ENCODE measurements around the gene PLEKHB2. TPM values are rescaled to one million over a fixed set of nuclear protein-coding genes. Genes with fewer than 3 reads are reported as not detected.

Gene PLEKHB2
- total RNA-seq, 1 experiment from 2014 or later: 55.9 TPM

- H4K5ac ChIP-seq (ENCODE audit: insufficient read length, low read depth, low read length): no peak overlapping the region
- Mint-ChIP-seq H3K36me3 (ENCODE audit: insufficient read depth in 1 of 3, low read depth in 3 of 3) (peaks cover 30 to 41% (median 37%) of the 10 kb centered on the region in 3 experiments), H3K27ac (peak overlapping the region; percentile 5 to 50 (median 12); a peak in 4 of 7 replicates), H3K4me3 (no peak overlapping the region; a peak in 1 of 5 replicates), H3K9me3 (no peaks in the 10 kb centered on the region; a peak in 1 of 5 replicates), H3K27me3 (ENCODE audit: low read depth) (no peaks in the 10 kb centered on the region; the same call in 1 of the 2 replicates), H3K4me1 (peaks cover 6 to 8% of the 10 kb centered on the region in 2 experiments; a peak in 3 of 4 replicates)
- no peaks in the 10 kb centered on the region for H3K23me2 ChIP-seq (ENCODE audit: insufficient read length, low read depth, low read length, poor library complexity, severe bottlenecking)
- H2BK120ac ChIP-seq (ENCODE audit: low read depth, low read length, poor library complexity, severe bottlenecking): no peak overlapping the region
- no peak overlapping the region for H3K4ac ChIP-seq (ENCODE audit: low read depth, low read length)
- no peak overlapping the region for H3K18ac ChIP-seq (ENCODE audit: insufficient read length, low read depth, low read length)
- H3K4me2 ChIP-seq (ENCODE audit: insufficient read depth, insufficient read length, low read length): no peak overlapping the region
- H2AFZ ChIP-seq (ENCODE audit: low read length): no peak overlapping the region
- H3K27me3 ChIP-seq (ENCODE audit: insufficient read depth, low read length): no peaks in the 10 kb centered on the region
- H2BK12ac ChIP-seq (ENCODE audit: insufficient read length, low read depth, low read length): no peak overlapping the region
- H4K91ac ChIP-seq (ENCODE audit: insufficient read length, low read depth, low read length): no peak overlapping the region
- WGBS (ENCODE audit: extremely low coverage, insufficient read length, low lambda C conversion rate): no CpG with 5 or more reads among the region's 12 CpGs
- no peak overlapping the region for H3K23ac ChIP-seq (ENCODE audit: insufficient read length, low read depth, low read length)
- no peak overlapping the region for H3K56ac ChIP-seq (ENCODE audit: insufficient read length, low read depth, low read length)
- peaks cover 3% of the 10 kb centered on the region for H3K79me1 ChIP-seq (ENCODE audit: insufficient read depth, low read depth, low read length, poor library complexity, severe bottlenecking)
- no peak overlapping the region for H3K27ac ChIP-seq (ENCODE audit: insufficient read length, low read depth, low read length)
- no peak overlapping the region for H3K14ac ChIP-seq (ENCODE audit: insufficient read depth, low read length)
- DNase-seq: no peak
- H3K9ac ChIP-seq (ENCODE audit: extremely low read depth, insufficient read length, low read length): no peak overlapping the region
- peaks cover 19% of the 10 kb centered on the region; the same call in 1 of the 2 replicates for H3K79me2 ChIP-seq (ENCODE audit: insufficient read depth, low read length)
- no peak for TF ChIP-seq CTCF (conservative IDR thresholded peaks at IDR 0.05)
- H3K9me3 ChIP-seq (ENCODE audit: control insufficient read depth, low read depth, low read length): no peaks in the 10 kb centered on the region
- no peak overlapping the region for H2BK20ac ChIP-seq (ENCODE audit: low read depth, low read length, poor library complexity, severe bottlenecking)
- no peak overlapping the region for H2BK5ac ChIP-seq (ENCODE audit: insufficient read length, low read length)
- no peak overlapping the region for H3T11ph ChIP-seq (ENCODE audit: low read length)
- H2BK15ac ChIP-seq (ENCODE audit: low read depth, low read length): no peak overlapping the region
- no peak overlapping the region for H4K8ac ChIP-seq (replicated peaks; ENCODE audit: insufficient read length, low read depth, low read length)
- no peaks in the 10 kb centered on the region for H4K20me1 ChIP-seq (ENCODE audit: control insufficient read depth, insufficient read depth, insufficient read length)
- no peak overlapping the region for H2AK5ac ChIP-seq (ENCODE audit: insufficient read length, low read length)
- no peaks in the 10 kb centered on the region for H3K4me1 ChIP-seq (ENCODE audit: insufficient read depth, low read length)
Observed at GRCh38 chr2:131120815-131121317, 15.7 kb downstream of the PLEKHB2 start.
